Measurements from ENCODE around the gene CFC1. TPM values are rescaled to one million over a fixed set of nuclear protein-coding genes. Genes with fewer than 3 reads are reported as not detected.
"Not testable (repeated sequence)": the region's sequence is repeated elsewhere in the genome, so short reads cannot be mapped to it uniquely, and the experiment has no call there.

Gene CFC1
- total RNA-seq, 1 donor, result not detected

- DNase-seq (ENCODE audit: low read depth); H3K4me3 ChIP-seq (ENCODE audit: low read depth, low read length): not testable (repeated sequence)
Measured at GRCh38 chr2:130588688-130589458, 10.5 kb downstream of the CFC1 start.

DNA sequence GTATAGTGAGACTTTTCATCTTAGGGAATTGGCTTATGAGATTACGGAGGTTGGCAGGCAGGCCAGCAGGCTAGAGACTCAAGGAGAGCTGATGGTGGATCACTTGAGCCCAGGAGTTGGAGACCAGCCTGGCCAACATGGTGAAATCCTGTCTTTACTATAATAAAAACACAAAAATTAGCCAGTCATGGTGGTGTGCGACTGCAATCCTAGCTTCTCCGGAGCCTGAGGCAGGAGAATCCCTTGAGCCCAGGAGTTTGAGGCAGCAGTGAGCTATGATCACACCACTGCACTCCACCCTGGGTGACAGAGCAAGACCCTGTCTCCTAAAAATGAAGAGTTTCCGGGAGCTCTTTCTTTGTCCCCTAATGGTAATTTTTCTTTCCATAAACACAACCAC lies 14.6 kb downstream of the CFC1 start:
- not testable (repeated sequence) for H3K4me3 ChIP-seq (ENCODE audit: low read depth, low read length); DNase-seq (ENCODE audit: low read depth)

DNA sequence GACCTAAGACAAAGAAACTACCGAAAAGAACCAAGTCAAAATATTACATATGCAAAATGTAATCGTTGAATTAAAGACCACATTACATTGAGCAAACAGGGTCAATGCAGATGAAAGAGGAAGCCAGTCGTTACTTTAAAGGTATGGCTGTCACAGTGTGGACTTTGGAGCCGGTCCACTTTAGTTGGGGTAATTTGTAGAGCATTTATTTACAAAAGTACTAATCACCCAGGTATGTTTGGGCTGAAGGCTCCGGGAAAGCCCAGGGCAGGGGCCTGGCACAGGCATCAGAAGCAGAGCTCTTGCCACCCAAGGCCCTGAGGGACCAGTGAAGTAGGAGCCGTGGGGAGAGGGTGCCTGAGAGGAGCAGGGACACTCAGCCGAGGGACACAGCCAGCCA lies 15.8 kb downstream of the CFC1 start:
- not testable (repeated sequence) for H3K4me3 ChIP-seq (ENCODE audit: low read depth, low read length); DNase-seq (ENCODE audit: low read depth)

DNA sequence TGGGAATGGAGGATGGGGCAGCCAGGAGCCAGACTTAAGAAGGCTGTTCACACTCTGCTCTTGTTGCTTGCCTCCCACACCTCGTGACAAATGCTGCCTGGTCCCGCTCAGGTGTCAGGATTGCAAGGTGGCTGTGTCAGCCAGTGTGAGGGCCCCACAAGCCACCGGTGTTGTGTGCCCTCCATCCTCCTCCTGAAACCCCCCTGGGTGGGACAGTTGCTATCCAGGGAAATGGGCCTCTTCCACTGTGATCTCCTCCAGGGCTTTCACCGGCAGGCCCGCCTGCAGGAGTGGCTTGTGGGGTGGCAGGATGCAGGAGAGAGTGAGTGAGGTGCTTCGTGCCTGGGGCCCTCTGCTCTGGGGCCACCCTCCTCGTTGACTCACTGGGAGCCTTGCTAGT lies 16.4 kb downstream of the CFC1 start:
- not testable (repeated sequence) for H3K4me3 ChIP-seq (ENCODE audit: low read depth, low read length); DNase-seq (ENCODE audit: low read depth)

GRCh38 chr2:130581491-130581890 lies 17.9 kb downstream of the CFC1 start:
- not testable (repeated sequence) for DNase-seq (ENCODE audit: low read depth)

DNA sequence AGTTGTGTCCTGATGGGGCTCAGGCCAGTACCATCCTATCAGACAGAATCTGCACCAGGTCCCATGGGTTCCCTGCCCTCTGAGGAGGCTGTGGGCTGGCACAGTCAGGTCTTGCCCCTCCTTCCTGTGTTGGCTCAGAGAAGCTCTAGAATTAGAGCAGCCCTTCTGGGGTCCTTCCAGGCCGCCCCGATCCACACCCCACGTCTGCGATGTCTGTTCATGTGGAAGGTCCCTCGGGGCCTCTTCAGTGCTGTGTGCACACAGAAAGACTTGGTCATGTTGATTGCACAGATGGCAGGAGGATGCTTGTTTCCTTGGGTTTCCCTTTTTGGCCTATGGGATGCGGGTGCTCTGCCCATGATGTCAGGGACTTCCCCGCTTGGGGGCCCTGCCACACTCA lies 20.3 kb downstream of the CFC1 start:
- not testable (repeated sequence) for DNase-seq (ENCODE audit: low read depth); H3K4me3 ChIP-seq (ENCODE audit: low read depth, low read length)

More at GRCh38 chr2:130581491-130581890, 17.9 kb downstream of the CFC1 start:
- H3K4me3 ChIP-seq (ENCODE audit: low read depth, low read length), result not testable (repeated sequence)

DNA sequence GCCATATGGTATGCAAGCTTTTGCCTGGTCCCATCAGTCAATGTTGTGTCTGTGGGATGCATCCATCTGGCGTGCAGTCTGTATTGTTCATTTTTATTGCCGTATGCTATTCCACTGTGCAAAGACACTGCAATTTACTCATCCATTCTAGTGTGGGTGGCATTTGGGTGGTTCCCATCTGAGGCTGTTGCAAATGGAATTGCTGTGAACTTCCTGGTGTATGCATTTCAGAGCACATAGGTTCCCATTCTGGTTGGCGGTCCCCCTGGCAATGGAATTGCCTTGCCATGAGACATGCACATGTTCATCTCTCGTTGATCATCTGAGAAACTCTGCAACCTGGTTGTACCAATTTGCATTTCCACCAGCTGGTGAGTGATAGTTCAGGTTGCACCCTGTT lies 21.8 kb downstream of the CFC1 start:
- H3K4me3 ChIP-seq (ENCODE audit: low read depth, low read length); DNase-seq (ENCODE audit: low read depth): not testable (repeated sequence)

- not testable (repeated sequence) for H3K4me3 ChIP-seq (ENCODE audit: low read depth, low read length); DNase-seq (ENCODE audit: low read depth)
Measured at GRCh38 chr2:130576209-130576784, 23.1 kb downstream of the CFC1 start.

DNA sequence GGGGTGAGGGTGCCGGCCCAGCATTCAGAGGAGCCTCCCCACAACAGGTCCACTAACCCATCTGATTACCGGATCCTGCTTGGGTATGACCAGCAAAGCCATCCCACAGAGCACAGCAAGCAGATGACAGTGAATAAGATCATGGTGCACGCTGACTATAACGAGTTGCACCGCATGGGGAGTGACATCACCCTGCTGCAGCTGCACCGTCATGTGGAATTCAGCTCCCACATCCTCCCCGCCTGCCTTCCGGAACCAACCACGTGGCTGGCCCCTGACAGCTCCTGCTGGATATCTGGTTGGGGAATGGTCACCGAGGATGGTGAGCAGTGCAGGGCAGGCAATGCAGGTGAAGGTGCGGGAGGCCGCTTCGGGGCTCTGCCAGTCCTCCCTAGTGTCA lies 25.1 kb downstream of the CFC1 start:
- not testable (repeated sequence) for H3K4me3 ChIP-seq (ENCODE audit: low read depth, low read length); DNase-seq (ENCODE audit: low read depth)

- H3K4me3 ChIP-seq (ENCODE audit: low read depth, low read length); DNase-seq (ENCODE audit: low read depth): not testable (repeated sequence)
Measured at GRCh38 chr2:130571929-130572328, 27.4 kb downstream of the CFC1 start.

- H3K4me3 ChIP-seq (ENCODE audit: low read depth, low read length); DNase-seq (ENCODE audit: low read depth): not testable (repeated sequence)
Measured at GRCh38 chr2:130566165-130566564, 33.2 kb downstream of the CFC1 start.

DNA sequence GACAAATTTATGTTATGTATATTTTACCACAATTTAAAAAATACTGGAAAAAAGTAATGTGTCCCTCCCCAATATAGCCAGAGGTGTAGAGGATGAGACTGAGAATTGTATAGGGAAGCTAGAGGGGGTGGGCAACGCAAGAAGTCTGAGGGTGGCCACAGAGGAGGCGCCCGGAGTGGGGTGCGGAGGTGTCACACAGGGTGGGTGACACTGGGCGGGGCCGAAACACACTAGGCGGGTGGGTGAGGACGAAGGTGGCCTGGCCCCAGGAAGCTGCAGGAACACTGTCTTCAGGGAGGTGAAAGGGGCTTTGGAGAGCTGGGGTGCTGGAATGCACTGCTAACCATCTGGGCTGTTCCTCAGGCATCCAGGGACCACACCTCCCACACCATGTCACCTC lies 42.9 kb downstream of the CFC1 start:
- DNase-seq (ENCODE audit: low read depth); H3K4me3 ChIP-seq (ENCODE audit: low read depth, low read length): not testable (repeated sequence)

- not testable (repeated sequence) for DNase-seq (ENCODE audit: low read depth); H3K4me3 ChIP-seq (ENCODE audit: low read depth, low read length)
Measured at GRCh38 chr2:130554178-130554577, 45.2 kb downstream of the CFC1 start.

DNA sequence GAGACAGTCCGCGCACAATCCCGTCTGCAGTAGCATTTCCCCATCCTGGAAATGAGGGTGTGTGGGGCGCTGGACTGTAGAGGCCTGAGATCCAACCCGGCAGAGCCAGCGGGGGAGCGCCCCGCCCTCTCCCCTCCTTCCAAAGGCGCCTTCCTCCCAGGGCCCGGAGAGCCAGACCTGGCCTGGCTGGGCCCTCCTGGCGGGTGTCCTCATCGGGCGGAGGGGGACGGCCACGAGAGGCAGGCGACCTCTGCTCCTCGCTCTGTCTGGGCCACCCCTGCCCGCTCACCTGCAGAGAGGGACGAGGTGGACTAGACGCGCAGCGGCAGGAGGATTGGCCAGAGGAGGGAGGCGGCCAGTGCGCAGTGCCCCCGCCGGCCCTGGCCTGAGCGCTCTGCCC lies 49.9 kb downstream of the CFC1 start:
- DNase-seq (ENCODE audit: low read depth); H3K4me3 ChIP-seq (ENCODE audit: low read depth, low read length): not testable (repeated sequence)

- not testable (repeated sequence) for H3K4me3 ChIP-seq (ENCODE audit: low read depth, low read length); DNase-seq (ENCODE audit: low read depth)
Measured at GRCh38 chr2:130548418-130548817, 51.0 kb downstream of the CFC1 start.

DNA sequence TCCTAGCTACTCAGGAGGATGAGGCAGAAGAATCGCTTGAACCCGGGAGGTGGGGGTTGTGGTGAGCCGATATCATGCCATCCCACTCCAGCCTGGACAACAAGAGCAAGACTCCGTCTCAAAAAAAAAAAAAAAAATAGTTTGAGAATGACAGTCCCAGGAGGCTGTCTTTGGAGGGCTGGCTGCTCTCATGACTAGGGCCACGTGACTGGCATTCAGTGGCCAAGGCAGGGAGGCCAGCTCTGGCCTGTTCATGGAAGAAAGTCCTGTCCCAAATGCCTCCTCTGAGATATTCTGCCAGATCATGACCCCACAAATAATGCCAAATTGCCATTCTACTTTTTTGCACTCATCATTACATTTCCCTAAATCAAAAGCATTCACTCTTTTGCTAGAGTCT lies 54.4 kb downstream of the CFC1 start:
- not testable (repeated sequence) for DNase-seq (ENCODE audit: low read depth); H3K4me3 ChIP-seq (ENCODE audit: low read depth, low read length)

GRCh38 chr2:130543785-130544528 lies 55.4 kb downstream of the CFC1 start:
- H3K4me3 ChIP-seq (ENCODE audit: low read depth, low read length); DNase-seq (ENCODE audit: low read depth): not testable (repeated sequence)

- not testable (repeated sequence) for H3K4me3 ChIP-seq (ENCODE audit: low read depth, low read length); DNase-seq (ENCODE audit: low read depth)
Measured at GRCh38 chr2:130542789-130543188, 56.6 kb downstream of the CFC1 start.
